CD4-positive, alpha-beta memory T cell (primary cell): ENCODE results near the gene PDE2A. TPM values are rescaled to one million over a fixed set of nuclear protein-coding genes. Genes with fewer than 3 reads are reported as not detected.

Experiments used
- CTCF ChIA-PET: fragments of 350-600 bp; sonication (Branson Sonifier 250); formaldehyde crosslinking; loops from one replicate; lab custom pipeline; 2021; ENCODE audit warnings: inconsistent platforms; ENCODE audit not compliant: partially characterized antibody; lab: Charles Lee
- POLR2A ChIA-PET: fragments of 350-600 bp; sonication (Branson Sonifier 250); formaldehyde crosslinking; loops from one replicate; lab custom pipeline; 2021; ENCODE audit not compliant: partially characterized antibody; lab: Charles Lee
- DNase-seq, 5 donors: peaks; one replicate each; pipeline versions ENCODE4 v3.0.0 to v3.0.0-alpha.2; 2020 to 2022; ENCODE audit warnings: mixed read lengths in 1 of 5
- H3K27ac ChIP-seq: one replicate; pipeline ENCODE4 v1.7.0; 2013; ENCODE audit warnings: low read depth, low read length
- H3K27me3 ChIP-seq: 2 replicates; pipeline ENCODE4 v1.7.0; 2013; ENCODE audit warnings: mild to moderate bottlenecking, low read length, moderate library complexity; ENCODE audit not compliant: insufficient read depth
- H3K36me3 ChIP-seq: 2 replicates; pipeline ENCODE4 v1.7.0; 2013; ENCODE audit warnings: mild to moderate bottlenecking, low read length, moderate library complexity; ENCODE audit not compliant: insufficient read depth
- H3K4me1 ChIP-seq: 2 replicates; pipeline ENCODE4 v1.7.0; 2013; ENCODE audit warnings: mild to moderate bottlenecking, low read length, moderate library complexity; ENCODE audit not compliant: insufficient read depth
- H3K4me3 ChIP-seq, 2 donors: one replicate each; pipeline ENCODE4 v1.7.0; 2013; ENCODE audit warnings: low read length in 2 of 2, mild to moderate bottlenecking in 1 of 2
- H3K9me3 ChIP-seq, 2 donors: one replicate each; pipeline ENCODE4 v1.7.0; 2013; ENCODE audit warnings: low read length in 2 of 2, control low read depth in 1 of 2; ENCODE audit not compliant: control insufficient read depth in 1 of 2
- H3K27ac Mint-ChIP-seq, 7 donors: one replicate each; pipeline ENCODE4 v1.8.0; 2020 to 2021; ENCODE audit warnings: mixed read lengths in 7 of 7, mild to moderate bottlenecking in 6 of 7, inconsistent platforms in 3 of 7, moderate library complexity in 3 of 7
- H3K27me3 Mint-ChIP-seq, 2 donors: one replicate each; pipeline ENCODE4 v1.8.0; 2020 to 2021; ENCODE audit warnings: mixed read lengths in 2 of 2
- H3K36me3 Mint-ChIP-seq, 2 donors: one replicate each; pipeline ENCODE4 v1.8.0; 2020 to 2021; ENCODE audit warnings: mixed read lengths in 2 of 2, inconsistent platforms in 1 of 2, mild to moderate bottlenecking in 1 of 2
- H3K4me1 Mint-ChIP-seq, 4 donors: one replicate each; pipeline ENCODE4 v1.8.0; 2020 to 2021; ENCODE audit warnings: mixed read lengths in 4 of 4, mild to moderate bottlenecking in 1 of 4
- H3K4me3 Mint-ChIP-seq, 8 donors: one replicate each; pipeline ENCODE4 v1.8.0; 2020 to 2021; ENCODE audit warnings: mixed read lengths in 8 of 8, mild to moderate bottlenecking in 7 of 8, moderate library complexity in 6 of 8, inconsistent platforms in 3 of 8
- H3K9me3 Mint-ChIP-seq, 8 donors: one replicate each; pipeline ENCODE4 v1.8.0; 2020 to 2021; ENCODE audit warnings: mixed read lengths in 8 of 8, mild to moderate bottlenecking in 5 of 8, inconsistent platforms in 3 of 8, moderate library complexity in 1 of 8
- intact Hi-C: fragments of 100-400 bp; cut with micrococcal nuclease; formaldehyde crosslinking; loops from one replicate; pipeline ENCODE4 v1.15.1; 2023
- polyA plus RNA-seq, 2 donors: library from polyadenylated mRNA; unstranded; fragments of 300-500 nt; fragmentation: Illumina TruSeq; gene quantifications; one replicate each; pipeline ENCODE4 v1.2.3, GENCODE V29; 2021
- total RNA-seq, 2 experiments: library from RNA; stranded (reverse); gene quantifications; one replicate each; pipeline ENCODE4 v1.2.3, GENCODE V29; 2021

Gene PDE2A
- total and polyA plus RNA-seq, 4 experiments from 2014 or later = 0.11 to 1.7 (median 0.98) TPM

- no peak overlapping the region for H3K4me3 Mint-ChIP-seq
- H3K4me3 ChIP-seq = no peak overlapping the region
- H3K27me3 ChIP-seq = peaks cover 7% of the 10 kb centered on the region
- peaks cover 2 to 5% of the 10 kb centered on the region in 2 donors for H3K27me3 Mint-ChIP-seq
- ChIA-PET CTCF (interaction anchor here (0.9 to 1.0 kb wide), 2 partner anchors 9 to 496 kb away, joined by 3 to 4 read pairs; no protein-coding TSS in a partner anchor), POLR2A (no interaction called here)
- peaks cover 8 to 25% (median 11%) of the 10 kb centered on the region in 4 donors for H3K4me1 Mint-ChIP-seq
- H3K9me3 ChIP-seq = no peaks in the 10 kb centered on the region
- H3K36me3 ChIP-seq = no peaks in the 10 kb centered on the region
- H3K9me3 Mint-ChIP-seq = no peaks in the 10 kb centered on the region
- peaks cover 0 to 8% of the 10 kb centered on the region in 2 donors for H3K36me3 Mint-ChIP-seq
- intact Hi-C loops = loop anchor here (5.0 kb wide), 1 partner anchor 111 kb away; the partner anchor contains the start of gene STARD10
- H3K4me1 ChIP-seq = peaks cover 7% of the 10 kb centered on the region
- peak overlapping the region in 5 of 7 donors; percentile 4 to 90 (median 75) for H3K27ac Mint-ChIP-seq
- DNase-seq = no peak
- no peak overlapping the region for H3K27ac ChIP-seq
Observed at GRCh38 chr11:72681226-72682153, 7.3 kb upstream of the PDE2A start.

DNA sequence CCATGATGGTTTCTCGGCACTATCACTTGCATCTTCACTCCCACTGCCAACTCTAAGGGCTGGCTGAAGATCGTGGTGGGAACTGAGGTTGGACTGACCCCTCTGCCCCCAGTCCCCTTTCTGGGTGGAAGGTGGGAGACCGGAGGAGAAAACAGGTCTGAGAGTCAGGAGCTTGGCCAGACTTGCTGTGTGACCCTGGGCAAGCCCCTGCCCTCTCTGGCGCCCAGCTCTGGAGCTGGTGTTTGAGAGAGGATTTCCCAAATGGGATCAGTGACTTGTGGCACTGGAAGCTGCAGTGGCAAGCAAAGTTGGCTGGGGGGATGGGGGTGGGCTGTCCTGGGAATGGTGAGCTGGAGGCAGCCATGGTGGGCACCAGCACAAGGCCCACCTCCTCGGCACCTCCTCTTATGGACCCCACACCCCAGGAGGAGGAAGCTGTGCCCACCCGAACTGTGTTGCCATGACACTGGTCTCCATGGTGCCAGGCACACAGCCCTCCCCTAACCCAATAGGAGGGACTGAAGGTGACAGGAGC, 6.5 kb upstream of the PDE2A start:
- no peak overlapping the region for H3K27ac ChIP-seq
- Mint-ChIP-seq H3K4me3 (no peak overlapping the region), H3K36me3 (peaks cover 0 to 3% of the 10 kb centered on the region in 2 donors), H3K27me3 (peaks cover 3 to 5% of the 10 kb centered on the region in 2 donors), H3K9me3 (peaks cover 0 to under 1% (median 0%) of the 10 kb centered on the region in 8 donors), H3K4me1 (peaks cover 5 to 20% (median 9%) of the 10 kb centered on the region in 4 donors), H3K27ac (no peak overlapping the region)
- ChIA-PET CTCF (no interaction called here), POLR2A (interaction anchor here (0.6 kb wide), 1 partner anchor 462 kb away, joined by 3 read pairs; the partner anchor contains the start of gene FCHSD2)
- H3K4me3 ChIP-seq = no peak overlapping the region
- no peaks in the 10 kb centered on the region for H3K36me3 ChIP-seq
- peaks cover 14% of the 10 kb centered on the region for H3K27me3 ChIP-seq
- DNase-seq = no peak
- peaks cover 10% of the 10 kb centered on the region for H3K4me1 ChIP-seq
- H3K9me3 ChIP-seq = no peaks in the 10 kb centered on the region
- intact Hi-C loops = loop anchor here (5.0 kb wide), 1 partner anchor 112 kb away; the partner anchor contains the start of gene STARD10

- intact Hi-C loops = loop anchor here (5.0 kb wide), 1 partner anchor 112 kb away; the partner anchor contains the start of gene STARD10
- Histone ChIP-seq H3K4me1 (peaks cover 10% of the 10 kb centered on the region), H3K9me3 (no peaks in the 10 kb centered on the region), H3K36me3 (no peaks in the 10 kb centered on the region), H3K4me3 (no peak overlapping the region), H3K27me3 (peaks cover 22% of the 10 kb centered on the region), H3K27ac (no peak overlapping the region)
- Mint-ChIP-seq H3K36me3 (peaks cover 0 to 3% of the 10 kb centered on the region in 2 donors), H3K27me3 (peaks cover 11 to 12% of the 10 kb centered on the region in 2 donors), H3K27ac (no peak overlapping the region), H3K4me3 (no peak overlapping the region), H3K4me1 (peaks cover 5 to 26% (median 9%) of the 10 kb centered on the region in 4 donors), H3K9me3 (peaks cover 0 to 4% (median 0%) of the 10 kb centered on the region in 8 donors)
- POLR2A ChIA-PET = no interaction called here
- no peak for DNase-seq
- CTCF ChIA-PET = interaction anchor here (0.6 to 1.2 kb wide), 2 partner anchors 116 to 208 kb away, joined by 4 read pairs; no protein-coding TSS in a partner anchor
Observed at GRCh38 chr11:72679869-72680268, 5.6 kb upstream of the PDE2A start.

- H3K4me1 Mint-ChIP-seq = peaks cover 3 to 21% (median 9%) of the 10 kb centered on the region in 4 donors
- DNase-seq = no peak
- H3K4me3 Mint-ChIP-seq = no peak overlapping the region
- peaks cover 10% of the 10 kb centered on the region for H3K4me1 ChIP-seq
- no peak overlapping the region for H3K4me3 ChIP-seq
- ChIA-PET POLR2A (no interaction called here), CTCF (interaction anchor here (1.2 kb wide), 1 partner anchor 207 kb away, joined by 4 read pairs; no protein-coding TSS in a partner anchor)
- H3K9me3 Mint-ChIP-seq = peaks cover 0 to 4% (median 0%) of the 10 kb centered on the region in 8 donors
- no peak overlapping the region for H3K27ac Mint-ChIP-seq
- H3K27ac ChIP-seq = no peak overlapping the region
- H3K36me3 Mint-ChIP-seq = no peaks in the 10 kb centered on the region
- H3K36me3 ChIP-seq = no peaks in the 10 kb centered on the region
- H3K27me3 Mint-ChIP-seq = peaks cover 21 to 22% of the 10 kb centered on the region in 2 donors
- no peaks in the 10 kb centered on the region for H3K9me3 ChIP-seq
- peaks cover 34% of the 10 kb centered on the region for H3K27me3 ChIP-seq
- intact Hi-C loops = no loop called here
Observed at GRCh38 chr11:72678524-72678923, 4.3 kb upstream of the PDE2A start.

DNA sequence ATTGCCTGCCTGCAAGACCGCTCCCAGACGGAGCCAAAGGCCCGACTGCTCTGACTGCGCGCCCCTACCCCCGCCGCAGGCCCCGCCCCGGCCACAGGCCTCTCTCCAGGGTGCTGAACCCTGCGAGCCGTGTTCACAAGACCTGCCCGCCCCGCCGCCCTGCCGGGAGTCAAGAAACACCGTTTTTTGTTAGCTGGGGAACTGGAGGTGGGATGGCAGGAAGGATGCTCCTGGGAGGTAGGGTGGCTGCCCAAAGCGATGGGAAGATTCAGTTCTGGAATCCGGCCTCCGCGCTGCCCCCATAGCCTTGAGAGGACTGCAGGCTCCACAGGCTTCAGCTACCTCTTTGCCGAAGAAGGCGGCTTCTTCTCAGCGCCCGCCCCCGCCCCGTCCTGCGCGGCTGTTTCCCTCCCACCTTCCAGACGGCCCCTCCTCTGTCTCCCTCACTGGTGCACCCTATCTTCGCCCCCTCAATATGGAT, 2.7 kb upstream of the PDE2A start:
- H3K36me3 ChIP-seq = no peaks in the 10 kb centered on the region
- POLR2A ChIA-PET = no interaction called here
- peak overlapping the region in 1 of 8 donors; percentile 41 for H3K4me3 Mint-ChIP-seq
- peak overlapping the region in 1 of 7 donors; percentile 18 for H3K27ac Mint-ChIP-seq
- H3K4me1 ChIP-seq = peaks cover 10% of the 10 kb centered on the region
- H3K27me3 ChIP-seq = peaks cover 47% of the 10 kb centered on the region
- CTCF ChIA-PET = no interaction called here
- peaks cover 0 to 4% (median 0%) of the 10 kb centered on the region in 8 donors for H3K9me3 Mint-ChIP-seq
- peak; percentile 62 to 72 (median 68) for DNase-seq
- H3K27me3 Mint-ChIP-seq = peaks cover 32 to 36% of the 10 kb centered on the region in 2 donors
- H3K27ac ChIP-seq = no peak overlapping the region
- no peak overlapping the region for H3K4me3 ChIP-seq
- intact Hi-C loops = no loop called here
- peaks cover 3 to 17% (median 9%) of the 10 kb centered on the region in 4 donors for H3K4me1 Mint-ChIP-seq
- no peaks in the 10 kb centered on the region for H3K36me3 Mint-ChIP-seq
- H3K9me3 ChIP-seq = no peaks in the 10 kb centered on the region

DNA sequence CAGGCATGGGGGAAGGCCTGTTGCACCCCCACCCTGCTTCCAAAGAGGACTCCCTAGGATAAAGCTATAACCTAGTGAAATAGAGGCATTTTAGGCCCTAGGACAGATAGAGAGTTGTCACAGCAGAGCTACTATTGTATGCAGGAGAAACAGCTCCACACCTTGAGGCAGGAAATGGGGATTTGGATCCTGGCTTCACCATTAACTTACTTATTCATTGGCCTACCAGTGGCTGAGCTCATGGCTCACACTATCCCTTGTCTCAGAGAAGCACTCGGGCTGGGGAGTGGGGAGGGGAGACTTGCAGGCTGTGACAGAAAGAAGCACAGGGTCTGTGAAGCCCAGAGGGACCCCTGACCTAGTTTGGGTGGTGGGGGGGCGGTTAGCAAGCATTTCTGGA, 999 bp upstream of the PDE2A start:
- Histone ChIP-seq H3K4me1 (peaks cover 10% of the 10 kb centered on the region), H3K9me3 (no peaks in the 10 kb centered on the region), H3K27ac (no peak overlapping the region), H3K27me3 (peaks cover 47% of the 10 kb centered on the region), H3K36me3 (no peaks in the 10 kb centered on the region), H3K4me3 (no peak overlapping the region)
- intact Hi-C loops = no loop called here
- POLR2A ChIA-PET = interaction anchor here (0.6 kb wide), 1 partner anchor 13 kb away, joined by 4 read pairs; no protein-coding TSS in a partner anchor
- H3K27ac Mint-ChIP-seq = no peak overlapping the region
- no peak overlapping the region for H3K4me3 Mint-ChIP-seq
- no peak for DNase-seq
- no peaks in the 10 kb centered on the region for H3K36me3 Mint-ChIP-seq
- H3K9me3 Mint-ChIP-seq = peaks cover 0 to 4% (median 0%) of the 10 kb centered on the region in 8 donors
- peaks cover 2 to 17% (median 8%) of the 10 kb centered on the region in 4 donors for H3K4me1 Mint-ChIP-seq
- peaks cover 43 to 47% of the 10 kb centered on the region in 2 donors for H3K27me3 Mint-ChIP-seq
- CTCF ChIA-PET = no interaction called here
